Smooth muscle cell (in vitro differentiated cells): ENCODE data around the gene FOXP4. TPM values are rescaled to one million over a fixed set of nuclear protein-coding genes. Genes with fewer than 3 reads are reported as not detected.

Experiments
- DNase-seq: peaks from one replicate; lab custom pipeline; 2025; ENCODE audit not compliant: unreplicated experiment; lab: John Stamatoyannopoulos, UW
- H2AFZ ChIP-seq: fragments of 200-600 bp; sonication (generic); 2 replicates; pipeline ENCODE4 v1.6.0; 2016; ENCODE audit warnings: antibody characterized with exemption, low read depth, mild to moderate bottlenecking
- H3F3A ChIP-seq: fragments of 200-600 bp; sonication (generic); 2 replicates; pipeline ENCODE4 v1.6.0; 2017; ENCODE audit warnings: antibody characterized with exemption, low read depth
- H3K27ac ChIP-seq: fragments of 200-600 bp; sonication (generic); 2 replicates; pipeline ENCODE4 v1.5.1; 2016; ENCODE audit warnings: low read depth, mild to moderate bottlenecking
- H3K27me3 ChIP-seq: fragments of 200-600 bp; sonication (generic); 2 replicates; pipeline ENCODE4 v1.6.1; 2016; ENCODE audit warnings: low read depth, mild to moderate bottlenecking
- H3K36me3 ChIP-seq: fragments of 200-600 bp; sonication (generic); 2 replicates; pipeline ENCODE4 v1.5.1; 2016; ENCODE audit warnings: low read depth
- H3K4me1 ChIP-seq: fragments of 200-600 bp; sonication (generic); 2 replicates; pipeline ENCODE4 v1.5.1; 2016; ENCODE audit warnings: low read depth
- H3K4me2 ChIP-seq: fragments of 200-600 bp; sonication (generic); 2 replicates; pipeline ENCODE4 v1.6.0; 2016; ENCODE audit warnings: mild to moderate bottlenecking
- H3K4me3 ChIP-seq: fragments of 200-600 bp; sonication (generic); 2 replicates; pipeline ENCODE4 v1.5.1; 2016; ENCODE audit warnings: mild to moderate bottlenecking
- H3K79me2 ChIP-seq: fragments of 200-600 bp; sonication (generic); 2 replicates; pipeline ENCODE4 v1.6.0; 2016; ENCODE audit warnings: low read depth, mild to moderate bottlenecking
- H3K9ac ChIP-seq: fragments of 200-600 bp; sonication (generic); 2 replicates; pipeline ENCODE4 v1.6.0; 2016; ENCODE audit warnings: low read depth
- H3K9me3 ChIP-seq: fragments of 200-600 bp; sonication (generic); replicated peaks from 2 replicates; pipeline ENCODE4 v1.5.1; 2016; ENCODE audit warnings: low read depth
- H4K20me1 ChIP-seq: fragments of 200-600 bp; sonication (generic); 2 replicates; pipeline ENCODE4 v1.6.0; 2016; ENCODE audit warnings: low read depth
- WGBS: methylation state at CpG from one replicate; pipeline ENCODE4 v1.1.7; 2016; ENCODE audit warnings: low lambda C conversion rate; 5-methylcytosine and 5-hydroxymethylcytosine counted together
- polyA plus RNA-seq: library from polyadenylated mRNA; unstranded; fragments of >200 nt; fragmentation: Nextera tagmentation; extraction: Ambion mirVana; gene quantifications from 2 replicates; pipeline ENCODE4 v1.2.1, GENCODE V29; 2016
- total RNA-seq: library from RNA; depleted of rRNA; stranded (reverse); fragments of >200 nt; gene quantifications from 2 replicates; pipeline ENCODE4 v1.2.3, GENCODE V29; 2014
- TF ChIP-seq, protein P1 (sequence below): fragments of 200-600 bp; sonication (generic); IDR thresholded peaks from 2 replicates; pipeline ENCODE4 v1.5.1; 2017; ENCODE audit warnings: borderline replicate concordance, mild to moderate bottlenecking, antibody characterized with exemption; ENCODE audit not compliant: insufficient read depth, poor library complexity, severe bottlenecking

FOXP4 gene
- total and polyA plus RNA-seq, 2 experiments from 2014 or later = 5.3 to 31.9 TPM

GRCh38 chr6:41635365-41635764 is 89.2 kb downstream of the FOXP4 start:
- TF ChIP-seq, protein P1, sequence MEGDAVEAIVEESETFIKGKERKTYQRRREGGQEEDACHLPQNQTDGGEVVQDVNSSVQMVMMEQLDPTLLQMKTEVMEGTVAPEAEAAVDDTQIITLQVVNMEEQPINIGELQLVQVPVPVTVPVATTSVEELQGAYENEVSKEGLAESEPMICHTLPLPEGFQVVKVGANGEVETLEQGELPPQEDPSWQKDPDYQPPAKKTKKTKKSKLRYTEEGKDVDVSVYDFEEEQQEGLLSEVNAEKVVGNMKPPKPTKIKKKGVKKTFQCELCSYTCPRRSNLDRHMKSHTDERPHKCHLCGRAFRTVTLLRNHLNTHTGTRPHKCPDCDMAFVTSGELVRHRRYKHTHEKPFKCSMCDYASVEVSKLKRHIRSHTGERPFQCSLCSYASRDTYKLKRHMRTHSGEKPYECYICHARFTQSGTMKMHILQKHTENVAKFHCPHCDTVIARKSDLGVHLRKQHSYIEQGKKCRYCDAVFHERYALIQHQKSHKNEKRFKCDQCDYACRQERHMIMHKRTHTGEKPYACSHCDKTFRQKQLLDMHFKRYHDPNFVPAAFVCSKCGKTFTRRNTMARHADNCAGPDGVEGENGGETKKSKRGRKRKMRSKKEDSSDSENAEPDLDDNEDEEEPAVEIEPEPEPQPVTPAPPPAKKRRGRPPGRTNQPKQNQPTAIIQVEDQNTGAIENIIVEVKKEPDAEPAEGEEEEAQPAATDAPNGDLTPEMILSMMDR = no peak
- Histone ChIP-seq H4K20me1 (peaks cover 13% of the 10 kb centered on the region), H3K27ac (peak overlapping the region; percentile 17), H3K9me3 (no peaks in the 10 kb centered on the region), H2AFZ (no peak overlapping the region), H3F3A (peaks cover 25% of the 10 kb centered on the region), H3K4me2 (peak overlapping the region; percentile 41), H3K79me2 (peaks cover 32% of the 10 kb centered on the region), H3K4me3 (no peak overlapping the region), H3K4me1 (peaks cover 28% of the 10 kb centered on the region), H3K9ac (no peak overlapping the region), H3K36me3 (no peaks in the 10 kb centered on the region), H3K27me3 (no peaks in the 10 kb centered on the region)
- DNase-seq = no peak
- 93% methylated on average over 6 of the region's 6 CpGs for WGBS

DNA sequence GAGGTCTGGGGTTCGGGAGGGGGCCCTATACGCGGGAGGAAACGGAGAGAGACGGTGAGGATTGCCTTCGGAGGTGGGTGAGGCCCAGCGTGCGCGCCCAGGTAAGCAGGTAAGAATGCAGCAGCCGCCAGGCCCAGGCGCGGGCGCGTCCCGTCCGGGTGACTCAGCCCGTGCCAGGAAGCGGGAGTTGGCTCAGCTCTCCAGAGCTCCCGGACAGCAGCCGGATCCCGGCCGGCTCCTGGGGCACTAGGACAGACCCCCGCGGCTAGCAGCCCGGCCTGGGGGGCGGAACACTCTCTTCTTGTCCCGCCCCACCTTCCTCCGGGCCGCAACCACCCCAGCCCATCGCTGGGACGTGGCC is 90.6 kb downstream of the FOXP4 start:
- WGBS = 1% methylated on average over 22 of the region's 31 CpGs
- peak overlapping the region; percentile 79 for H3K4me3 ChIP-seq
- H3K36me3 ChIP-seq = no peaks in the 10 kb centered on the region
- H3K9me3 ChIP-seq = no peaks in the 10 kb centered on the region
- no peaks in the 10 kb centered on the region for H3K27me3 ChIP-seq
- H3K9ac ChIP-seq = peak overlapping the region; percentile 78
- TF ChIP-seq, protein P1 = no peak
- peak overlapping the region; percentile 96 for H3K4me2 ChIP-seq
- H4K20me1 ChIP-seq = peaks cover 28% of the 10 kb centered on the region
- peak overlapping the region; percentile 72 for H2AFZ ChIP-seq
- peaks cover 29% of the 10 kb centered on the region for H3F3A ChIP-seq
- H3K4me1 ChIP-seq = peaks cover 34% of the 10 kb centered on the region
- no peak for DNase-seq
- H3K79me2 ChIP-seq = peaks cover 46% of the 10 kb centered on the region
- H3K27ac ChIP-seq = peak overlapping the region; percentile 85

DNA sequence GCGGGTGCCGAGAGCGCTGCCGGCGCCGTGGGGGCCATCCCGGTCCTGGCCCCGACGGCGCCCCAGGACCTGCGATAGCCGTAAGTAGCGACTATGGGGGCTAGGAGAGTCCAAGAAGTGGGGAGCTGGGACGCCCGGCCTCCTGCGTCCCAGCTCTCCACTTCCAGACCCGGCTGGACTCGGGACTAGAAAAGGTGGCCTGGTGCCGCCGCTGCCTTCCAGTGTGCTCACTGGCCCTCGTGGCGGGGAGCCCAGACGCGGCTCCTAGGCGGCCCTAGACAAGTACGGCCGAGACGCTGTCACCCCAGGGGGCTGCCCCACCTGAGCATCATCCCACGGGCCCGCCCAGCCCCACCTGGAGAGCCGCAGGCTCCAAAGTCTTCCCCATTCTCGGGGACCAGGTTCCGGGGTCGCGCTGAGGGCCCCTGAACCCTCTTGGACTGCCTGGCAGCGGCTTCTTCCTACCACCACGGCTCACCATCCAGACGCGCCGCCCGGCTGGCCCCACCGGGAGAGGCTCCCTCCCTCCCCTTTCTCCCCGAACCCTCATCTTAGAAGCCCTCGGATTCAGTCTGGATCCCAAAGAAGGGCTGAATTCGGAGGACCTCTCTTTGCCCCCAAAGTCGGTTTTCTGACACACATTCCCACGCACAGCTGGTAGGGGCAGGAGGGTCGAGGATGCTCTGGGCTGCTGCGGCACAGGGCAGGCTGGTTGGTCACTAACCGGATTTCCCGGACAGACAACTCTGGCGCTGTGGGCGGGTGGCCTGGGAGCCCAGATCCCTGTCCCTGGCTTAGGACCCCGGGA is 91.2 kb downstream of the FOXP4 start:
- no peaks in the 10 kb centered on the region for H3K27me3 ChIP-seq

More for the DNA sequence above, 91.2 kb downstream of the FOXP4 start:
- Histone ChIP-seq H3K4me2 (peak overlapping the region; percentile 96), H3F3A (peaks cover 35% of the 10 kb centered on the region), H3K27ac (peak overlapping the region; percentile 85), H3K9me3 (no peaks in the 10 kb centered on the region), H4K20me1 (peaks cover 33% of the 10 kb centered on the region), H3K36me3 (no peaks in the 10 kb centered on the region), H3K4me3 (peak overlapping the region; percentile 79), H2AFZ (peak overlapping the region; percentile 72), H3K79me2 (peaks cover 51% of the 10 kb centered on the region), H3K9ac (peak overlapping the region; percentile 78), H3K4me1 (peaks cover 35% of the 10 kb centered on the region)
- WGBS = 2% methylated on average over 52 of the region's 54 CpGs
- no peak for DNase-seq
- TF ChIP-seq, protein P1 = no peak
